Measurements from ENCODE around the gene TMEM61.

- TF ChIP-seq POLR2A (IDR thresholded peaks at IDR 0.05): no peak
- no peak for TF ChIP-seq CTCF (IDR thresholded peaks at IDR 0.05)
Measured at GRCh38 chr1:54962612-54963395, 17.6 kb upstream of the TMEM61 start.
